SHP77 treated with DMSO at 0.1 percent for 48 hours (cell line): ENCODE results near the gene YES1.

Experiments
- DNase-seq: peaks from one replicate; lab custom pipeline; 2025; lab: John Stamatoyannopoulos, UW

Gene YES1

DNA sequence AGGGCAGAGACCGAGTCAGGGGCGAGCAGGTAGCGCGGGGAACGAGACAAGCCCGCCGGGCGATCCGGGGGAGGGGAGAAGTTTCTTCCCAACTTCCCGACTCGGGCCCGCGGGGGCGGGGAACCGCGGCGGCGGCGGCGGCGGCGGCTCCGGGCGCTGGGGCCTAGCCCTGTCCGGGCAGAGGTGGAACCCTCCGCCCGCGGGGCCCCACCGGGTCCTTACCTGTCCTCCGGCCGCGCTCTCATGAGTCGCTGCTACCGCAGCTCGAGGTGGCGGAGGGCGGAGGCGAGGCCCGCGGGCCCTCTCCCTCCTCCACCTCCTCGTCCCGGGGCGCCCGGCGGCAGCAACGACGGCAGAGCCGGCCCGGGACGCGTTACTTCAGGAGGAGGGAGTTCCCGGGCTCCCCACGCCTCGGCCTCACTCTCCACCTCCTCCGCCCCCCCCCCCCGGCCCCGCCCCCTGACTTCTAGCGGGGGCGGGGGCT lies at the start of gene YES1:
Gene YES1, minus strand, starts transcription at position 351 of the 484 bp plus-strand sequence. CDS start 55,415 bp downstream, outside the sequence.
- no peak for DNase-seq

DNA sequence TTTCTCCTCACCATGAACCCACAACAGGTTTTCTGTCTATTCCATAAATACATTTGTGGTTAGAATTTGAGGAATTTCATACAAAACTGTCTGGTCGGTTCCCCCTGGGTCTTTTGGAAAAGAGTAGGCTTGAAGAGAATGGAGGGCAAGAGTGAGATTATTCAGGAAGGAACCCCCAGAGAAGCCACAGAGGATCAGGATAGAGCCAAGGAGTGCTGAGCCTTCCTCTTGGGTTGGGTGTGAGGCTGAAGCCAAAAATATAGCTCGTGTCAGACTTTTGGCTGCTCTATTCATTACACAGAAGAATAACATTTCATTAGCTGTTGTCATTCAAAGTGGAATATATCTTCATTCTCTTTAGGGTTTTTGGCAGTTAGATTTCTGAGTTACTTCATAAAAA lies 45.9 kb upstream of the YES1 start:
- no peak for DNase-seq

DNA sequence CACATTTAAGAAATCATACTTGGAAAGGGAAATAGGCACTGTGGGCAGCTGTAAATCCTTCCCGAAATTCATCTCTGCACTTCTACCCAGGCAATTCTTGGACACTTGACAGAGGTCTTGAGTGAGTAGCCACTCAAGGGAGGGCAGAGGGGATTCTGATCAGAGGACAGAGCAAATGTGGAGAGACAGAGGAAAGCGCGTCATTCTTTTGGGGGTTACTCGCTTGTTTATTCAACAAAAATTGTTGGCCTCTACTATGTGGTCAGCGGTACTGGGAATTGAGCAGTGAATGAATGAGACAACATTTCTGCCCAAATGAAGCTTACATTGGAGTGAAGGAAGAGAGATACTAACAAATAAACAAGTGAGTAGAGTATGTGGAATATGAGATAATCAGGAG lies 41.4 kb upstream of the YES1 start:
- DNase-seq, result no peak

DNA sequence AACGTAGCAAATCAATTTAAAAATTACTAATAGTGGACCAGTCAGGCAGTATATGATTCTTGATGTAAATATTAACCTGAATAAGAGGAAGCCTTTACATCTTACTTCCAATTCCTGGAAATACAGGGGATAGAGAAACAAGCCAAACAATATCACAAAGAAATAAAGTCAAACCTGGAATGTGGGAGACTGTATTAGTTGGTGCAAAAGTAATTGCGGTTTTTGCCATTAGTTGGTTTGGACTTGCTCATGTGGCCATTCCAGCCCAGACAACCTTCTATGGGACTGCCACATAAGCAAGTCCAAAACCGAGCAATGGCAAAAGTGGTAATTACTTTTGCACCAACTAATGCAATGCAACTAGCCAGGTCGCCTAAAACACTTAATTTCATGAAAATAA lies 38.9 kb upstream of the YES1 start:
- DNase-seq, result no peak

DNA sequence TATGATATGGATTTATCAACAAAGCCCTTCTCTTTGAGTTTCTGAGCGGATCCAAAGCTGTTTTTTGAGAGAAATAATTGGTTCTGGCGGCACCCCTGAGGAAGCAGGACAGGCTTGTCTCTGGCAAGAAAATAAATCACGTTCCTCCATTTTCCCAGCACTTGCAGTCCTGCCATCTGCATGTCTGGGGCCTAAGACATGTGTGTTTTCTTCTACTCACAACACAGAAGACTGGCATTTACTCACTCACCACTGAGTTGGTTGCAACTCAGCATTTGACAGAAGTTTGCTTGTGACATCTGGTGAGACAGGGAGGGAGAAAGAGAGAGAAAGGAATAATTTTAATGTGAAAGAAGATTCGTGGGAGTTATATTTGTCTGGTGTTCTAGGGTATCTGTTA lies 37.0 kb upstream of the YES1 start:
- DNase-seq, result no peak

DNA sequence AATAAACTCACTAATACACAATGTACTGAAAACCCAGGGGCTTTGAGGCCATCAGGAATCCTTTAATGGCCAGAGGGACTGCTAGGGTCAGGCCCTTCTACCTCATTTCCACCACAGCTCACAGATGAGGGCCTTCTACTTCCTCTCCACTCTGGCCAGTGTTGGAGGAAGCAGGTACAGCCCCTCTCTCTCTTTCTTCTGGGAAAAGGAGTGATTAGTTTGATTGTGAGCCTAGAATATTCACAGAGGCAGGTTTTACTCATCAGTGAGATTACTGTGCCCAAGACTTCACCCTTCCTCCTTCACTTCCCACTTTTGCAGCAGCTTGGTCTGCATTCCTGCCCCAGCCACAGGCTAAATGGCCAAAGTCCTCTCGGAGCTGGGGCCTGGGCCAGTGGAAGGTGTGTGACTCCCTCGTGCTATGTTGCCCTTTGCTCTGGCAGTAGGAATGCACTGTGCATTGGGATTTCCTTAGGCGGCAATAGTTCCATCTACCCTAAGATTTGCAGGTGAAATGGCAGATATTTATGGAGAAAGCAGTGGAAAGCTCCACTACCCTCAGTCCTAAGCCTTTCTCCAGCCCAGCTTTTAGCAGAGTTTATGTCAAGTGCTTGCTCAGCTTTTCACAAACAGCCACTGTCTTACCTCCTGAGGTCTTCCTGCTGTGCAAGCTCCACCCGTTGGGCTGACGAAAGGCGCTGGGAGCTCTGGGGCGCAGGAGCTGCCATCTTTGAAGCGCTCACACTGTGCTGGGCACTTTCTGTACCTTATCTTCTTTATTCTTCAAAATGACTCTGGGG lies 36.2 kb upstream of the YES1 start:
- no peak for DNase-seq

DNA sequence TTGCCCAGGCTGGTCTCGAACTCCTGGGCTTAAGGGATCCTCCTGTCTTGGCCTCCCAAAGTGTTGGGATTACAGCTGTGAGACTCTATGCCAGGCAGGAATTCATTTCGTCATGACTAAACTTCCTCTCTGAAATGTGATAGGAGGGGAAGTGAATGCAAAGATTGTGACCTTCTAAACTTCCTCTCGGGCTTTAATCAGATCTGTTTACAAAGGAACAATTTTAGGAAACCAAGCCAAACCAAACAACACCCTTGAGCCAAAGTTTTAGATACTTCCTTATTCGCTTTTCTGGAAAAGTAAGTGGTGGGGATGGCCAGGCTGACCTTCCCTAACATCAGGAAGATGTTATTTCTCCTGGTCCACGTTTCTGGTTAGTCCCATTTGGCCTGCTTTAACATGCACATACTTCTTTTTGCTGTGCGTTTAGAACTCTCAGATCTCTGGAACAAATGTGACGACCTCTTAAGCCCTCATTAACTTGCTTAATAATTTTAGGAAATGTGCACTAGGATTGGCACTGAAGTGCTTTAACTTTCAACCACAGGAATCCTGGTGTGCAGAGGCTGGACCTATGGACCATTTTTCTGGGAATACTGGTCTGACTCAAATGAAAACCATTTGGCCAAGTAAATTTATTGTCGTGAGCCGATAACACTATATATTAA lies 33.2 kb upstream of the YES1 start:
- DNase-seq, result no peak

DNA sequence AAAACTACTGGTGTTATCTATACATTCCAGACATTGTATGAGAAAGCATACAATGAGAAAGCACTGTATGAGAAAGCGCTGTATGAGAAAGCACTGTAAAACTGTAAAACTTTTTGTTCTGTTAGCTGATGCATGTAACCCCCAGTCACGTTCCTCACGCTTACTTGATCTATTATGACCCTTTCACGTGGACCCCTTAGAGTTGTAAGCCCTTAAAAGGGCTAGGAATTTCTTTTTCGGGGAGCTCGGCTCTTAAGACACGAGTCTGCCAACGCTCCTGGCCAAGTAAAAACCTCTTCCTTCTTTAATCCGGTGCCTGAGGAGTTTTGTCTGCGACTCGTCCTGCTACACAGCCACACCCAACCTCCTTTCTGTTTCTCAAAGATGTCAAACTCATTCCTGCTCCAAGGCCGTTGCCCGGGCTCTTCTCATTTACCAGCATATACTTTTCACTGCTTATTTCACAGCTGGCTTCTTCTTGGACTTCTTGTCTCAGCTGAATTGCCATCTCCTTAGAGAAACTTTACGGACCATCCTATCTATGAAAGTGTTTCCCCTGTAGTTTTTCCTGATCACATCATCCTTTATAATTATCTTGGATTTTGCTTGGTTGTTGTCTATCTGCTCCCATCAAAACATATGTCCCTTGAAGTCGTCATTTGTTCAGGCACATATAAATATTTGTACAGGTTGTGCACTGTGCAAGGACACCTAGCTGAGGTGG lies 29.8 kb upstream of the YES1 start:
- DNase-seq, result no peak

DNA sequence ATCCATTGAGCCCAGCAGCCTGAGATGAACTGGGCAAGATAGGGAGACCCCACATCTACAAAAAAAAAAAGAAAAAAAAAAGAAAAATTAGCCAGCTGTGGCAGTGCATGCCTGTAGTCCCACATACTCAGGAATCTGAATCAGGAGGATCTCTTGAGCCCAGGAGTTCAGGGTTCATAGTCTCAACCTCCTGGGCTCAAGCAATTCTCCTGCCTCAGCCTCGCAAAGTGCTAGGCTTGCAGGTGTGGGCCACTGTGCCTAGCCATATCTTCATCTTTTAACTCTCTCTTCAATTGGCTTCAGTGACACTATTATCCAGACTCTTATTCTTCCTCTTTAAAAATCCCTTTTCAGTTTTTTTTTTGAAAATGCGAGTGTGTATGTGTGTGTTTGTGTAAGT lies 28.5 kb upstream of the YES1 start:
- no peak for DNase-seq

DNA sequence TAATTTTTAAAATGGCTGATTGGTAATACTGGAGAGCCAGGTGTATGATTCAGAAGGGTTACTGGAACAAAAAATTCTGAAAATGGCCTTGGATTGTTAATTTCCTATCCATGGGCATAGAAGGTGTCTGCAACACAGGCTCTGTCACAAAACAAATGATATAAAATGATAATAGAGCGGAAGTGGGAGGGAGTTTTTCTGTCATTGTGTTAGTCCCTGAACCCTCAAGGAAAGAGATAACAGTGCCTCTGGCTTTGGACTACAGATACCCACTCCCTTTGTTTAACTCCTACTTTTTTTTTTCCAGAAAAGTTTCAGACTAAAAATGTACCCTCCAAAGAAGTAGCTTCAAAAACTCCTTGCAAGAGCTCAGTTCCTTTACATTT lies 28.0 kb upstream of the YES1 start:
- no peak for DNase-seq

DNA sequence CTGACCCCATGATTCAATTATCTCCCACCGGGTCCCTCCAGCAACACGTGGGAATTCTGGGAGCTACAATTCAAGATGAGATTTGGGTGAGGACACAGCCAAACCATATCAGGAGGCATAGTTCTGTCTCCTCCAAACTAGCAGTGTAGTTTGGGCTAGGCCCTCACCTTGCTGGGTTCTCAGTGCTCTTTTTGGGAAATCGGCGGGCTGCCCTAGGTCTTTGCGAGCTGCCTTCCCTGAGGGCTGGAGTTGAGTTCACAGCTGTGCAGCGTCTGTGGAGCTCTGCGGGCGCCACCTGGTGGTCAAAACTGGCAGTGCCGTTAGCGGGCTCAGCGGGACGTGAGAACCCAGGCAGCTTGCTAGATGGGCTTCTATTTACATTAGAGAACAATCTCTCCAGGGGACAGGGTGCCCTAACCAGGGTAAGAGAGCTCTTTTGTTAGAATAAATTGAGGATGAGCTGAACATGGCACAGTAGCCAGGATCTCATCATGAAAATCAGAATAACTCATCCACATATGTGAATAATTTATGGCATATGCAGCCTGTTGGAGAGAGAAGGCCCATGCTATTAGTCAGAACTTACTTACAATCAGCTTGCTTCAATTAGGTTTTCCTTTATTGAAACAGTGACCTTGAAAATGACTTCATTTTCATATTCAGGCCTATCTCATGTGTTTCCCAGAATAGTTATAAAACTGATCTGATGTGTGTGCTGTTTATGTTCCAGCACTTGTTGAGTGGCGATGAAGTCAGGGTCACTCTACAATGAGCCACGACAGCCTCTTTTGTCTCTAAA lies 27.4 kb upstream of the YES1 start:
- peak; percentile 70 for DNase-seq

DNA sequence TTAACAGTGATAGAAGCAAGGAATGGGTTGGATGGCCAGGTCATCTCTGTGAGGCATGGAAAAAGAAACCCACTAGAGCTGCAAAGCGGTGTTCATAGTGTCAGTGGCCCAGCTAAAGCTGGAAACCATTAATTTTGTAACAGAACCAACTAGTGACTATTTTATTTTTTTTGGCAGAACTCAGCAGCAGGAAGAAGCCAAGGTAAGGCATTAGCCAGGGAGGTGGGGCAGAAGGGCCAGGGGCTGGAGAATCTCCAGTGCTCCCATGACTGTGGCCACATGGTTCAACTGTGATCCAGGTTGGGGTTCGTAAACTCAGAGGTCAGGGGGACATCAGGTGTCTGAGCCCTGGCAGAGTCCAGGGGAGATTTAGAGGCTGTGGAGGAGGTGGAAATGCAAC lies 25.9 kb upstream of the YES1 start:
- no peak for DNase-seq

DNA sequence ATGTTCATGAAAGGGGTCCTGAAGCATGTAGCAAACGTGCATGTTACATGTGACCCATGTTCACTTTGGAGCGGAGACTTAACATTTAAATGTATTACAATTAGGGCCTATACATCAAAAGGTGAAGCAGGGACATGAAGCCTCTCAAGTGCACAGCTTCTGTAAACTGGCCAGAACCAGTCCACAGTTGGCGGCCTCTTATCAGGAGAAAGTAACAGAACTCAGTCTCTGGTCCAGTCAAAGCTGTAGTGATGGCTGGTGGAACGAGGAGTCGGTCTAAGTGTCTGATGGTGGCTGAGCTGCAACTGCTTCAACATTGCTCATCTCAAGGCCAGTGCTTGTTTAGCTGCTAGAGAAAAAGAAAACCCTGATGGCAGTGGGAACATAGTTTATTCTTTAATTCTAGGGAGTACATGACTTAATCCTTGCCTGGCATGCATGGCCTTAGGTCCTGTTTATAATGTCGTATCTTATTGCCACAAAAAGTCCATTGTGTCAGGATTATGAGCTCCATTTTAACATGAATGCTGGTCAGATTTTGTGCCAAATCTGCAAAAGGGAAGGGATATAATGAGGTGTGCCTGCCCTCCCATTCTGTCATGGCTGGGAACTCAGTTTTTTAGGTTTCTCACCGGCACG lies 22.2 kb upstream of the YES1 start:
- no peak for DNase-seq

DNA sequence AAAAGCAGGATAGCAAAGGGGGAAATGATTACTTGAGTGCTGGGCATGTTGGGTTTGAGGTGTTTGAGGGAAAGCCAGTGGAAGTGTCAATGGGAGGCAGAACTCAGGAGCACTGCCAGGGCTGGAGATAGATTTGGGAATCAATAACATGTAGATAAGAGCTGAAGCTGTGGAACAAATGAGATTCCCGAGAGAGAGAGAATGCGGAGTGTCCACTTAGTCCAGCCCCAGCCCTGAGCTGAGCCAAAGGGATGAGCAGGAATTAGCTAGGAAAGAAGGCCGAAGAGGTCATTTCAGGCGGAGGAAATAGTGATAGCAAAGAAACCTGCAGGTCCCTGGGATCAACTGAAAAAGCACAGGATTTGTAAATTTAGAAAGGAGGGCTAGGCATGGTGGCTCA lies 21.2 kb upstream of the YES1 start:
- DNase-seq, result no peak

DNA sequence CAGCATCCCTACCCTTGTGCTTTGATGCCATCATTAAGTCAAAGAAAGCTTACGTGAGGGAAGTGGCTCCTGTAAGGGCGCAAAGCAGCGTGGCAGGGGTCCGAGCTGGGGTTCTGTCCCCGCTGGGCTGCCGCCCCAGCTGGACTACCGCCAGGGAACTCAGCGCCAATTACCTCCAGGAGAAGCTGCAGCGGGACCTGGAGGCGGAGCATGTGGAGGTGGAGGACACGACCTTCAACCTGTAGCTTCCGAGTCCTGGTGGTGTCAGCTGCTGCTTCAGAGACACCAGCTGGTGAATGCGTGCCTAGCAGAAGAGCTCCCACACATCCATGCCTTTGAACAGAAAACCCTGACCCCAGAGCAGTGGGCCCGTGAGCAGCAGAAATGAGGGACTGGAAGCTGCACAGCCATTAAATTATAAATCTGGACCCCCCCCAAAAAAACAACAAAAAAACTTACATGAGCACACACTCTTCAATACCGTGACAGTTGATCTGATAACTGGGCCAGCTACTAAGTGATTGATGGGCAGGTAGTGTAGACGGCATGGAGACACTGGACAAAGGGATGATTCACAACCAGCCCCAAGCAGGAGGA lies 20.1 kb upstream of the YES1 start:
- DNase-seq, result peak; percentile 75

DNA sequence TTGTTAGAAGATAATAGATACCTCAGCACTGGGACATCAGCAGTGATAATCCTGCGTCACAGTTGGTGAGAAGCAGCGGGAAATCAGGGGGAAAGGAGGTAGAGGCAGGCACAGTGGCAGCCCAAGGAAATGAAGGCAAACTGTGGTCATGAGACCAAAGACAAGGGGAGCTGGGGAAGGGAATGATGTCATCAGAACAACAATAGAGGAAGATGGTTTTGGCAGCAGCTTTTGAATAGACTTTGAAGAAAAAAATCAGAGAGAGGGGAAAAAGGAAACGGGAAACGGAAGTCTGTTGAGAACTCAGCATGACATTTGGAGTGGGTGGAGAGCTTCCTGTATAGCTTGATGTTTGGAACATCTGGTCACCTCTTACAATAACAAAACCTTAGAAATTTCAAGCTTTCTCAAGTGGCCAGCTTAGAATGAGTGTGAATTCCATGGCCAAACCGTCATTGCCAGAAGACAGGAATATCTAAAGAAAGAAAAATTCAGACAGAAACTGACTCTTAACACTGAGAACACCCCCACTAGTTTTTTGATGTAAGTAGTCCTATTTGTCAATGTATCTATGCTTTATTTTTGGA lies 18.4 kb upstream of the YES1 start:
- DNase-seq, result no peak

DNA sequence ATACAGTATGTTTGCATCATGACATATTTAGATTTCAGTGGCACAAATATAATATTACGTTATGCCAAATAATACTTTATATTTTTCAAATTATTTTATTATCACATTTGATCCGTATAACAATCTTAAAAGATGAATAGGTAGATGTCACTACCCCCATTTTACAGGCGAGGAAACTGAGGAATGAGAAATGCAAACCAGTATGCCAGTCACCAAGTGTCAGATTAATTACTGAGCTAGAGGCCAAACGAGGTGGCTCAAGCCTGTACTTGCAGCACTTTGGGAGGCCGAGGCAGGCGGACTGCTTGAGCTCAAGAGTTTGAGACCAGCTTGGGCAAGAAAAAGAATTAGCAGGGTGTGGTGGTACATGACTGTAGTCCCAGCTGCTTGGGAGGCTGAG lies 17.4 kb upstream of the YES1 start:
- no peak for DNase-seq

DNA sequence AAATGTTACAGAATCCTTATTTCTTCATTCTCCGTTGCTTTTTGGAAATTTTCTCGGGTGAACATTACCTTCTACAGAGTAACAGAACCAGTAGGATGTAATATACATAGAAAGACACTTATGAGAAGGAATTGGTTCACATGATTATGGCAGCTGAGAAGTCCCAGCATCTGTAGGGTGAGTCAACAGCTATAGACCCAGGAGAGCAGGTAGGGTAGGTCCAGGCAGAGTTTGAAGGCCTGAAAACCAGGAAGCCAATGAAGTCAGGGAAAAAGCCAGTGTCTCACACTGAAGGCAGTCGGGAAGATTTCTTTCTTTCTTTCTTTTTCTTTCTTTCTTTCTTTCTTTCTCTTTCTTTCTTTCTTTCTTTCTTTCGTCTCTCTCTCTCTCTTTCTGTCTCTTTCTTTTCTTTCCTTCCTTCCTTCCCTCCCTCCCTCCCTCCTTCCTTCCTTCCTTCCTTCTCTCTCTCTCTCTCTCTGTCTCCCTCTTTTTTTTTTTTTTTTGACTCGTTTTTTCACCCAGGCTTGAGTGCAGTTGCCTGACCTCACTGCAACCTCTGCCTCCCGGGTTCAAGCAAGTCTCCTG lies 15.1 kb upstream of the YES1 start:
- DNase-seq, result no peak

DNA sequence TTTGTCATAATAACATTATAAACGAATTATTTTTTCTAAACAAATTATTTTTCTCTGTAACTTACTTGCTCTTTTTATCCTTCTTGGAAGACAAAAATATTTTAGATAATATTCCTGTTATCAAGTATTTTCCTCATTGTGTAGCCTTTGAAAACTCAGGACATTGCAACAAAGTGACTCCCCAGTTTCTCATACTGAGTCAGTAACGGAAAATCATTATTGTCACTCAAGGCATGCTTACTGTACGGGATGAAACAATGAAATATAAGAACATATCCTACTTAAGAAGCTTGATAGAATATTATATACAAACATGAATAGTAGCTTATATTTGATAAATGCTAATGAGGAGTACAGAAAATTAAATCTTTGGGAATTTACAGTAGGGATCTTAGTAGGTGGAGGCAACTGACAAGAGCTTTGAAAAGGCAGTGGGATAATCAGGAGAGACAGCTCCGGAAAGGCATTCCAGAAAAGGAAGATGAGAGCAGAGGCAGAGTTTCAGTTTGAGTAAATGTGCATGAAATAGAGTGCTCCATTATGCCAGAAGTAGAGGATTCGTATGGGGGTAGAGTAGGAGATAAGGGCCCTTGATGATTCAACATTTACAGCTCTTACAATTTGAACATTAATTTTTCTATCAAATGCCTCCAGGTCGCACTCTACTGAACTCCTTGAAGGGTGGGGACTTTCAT lies 14.0 kb upstream of the YES1 start:
- DNase-seq, result no peak

DNA sequence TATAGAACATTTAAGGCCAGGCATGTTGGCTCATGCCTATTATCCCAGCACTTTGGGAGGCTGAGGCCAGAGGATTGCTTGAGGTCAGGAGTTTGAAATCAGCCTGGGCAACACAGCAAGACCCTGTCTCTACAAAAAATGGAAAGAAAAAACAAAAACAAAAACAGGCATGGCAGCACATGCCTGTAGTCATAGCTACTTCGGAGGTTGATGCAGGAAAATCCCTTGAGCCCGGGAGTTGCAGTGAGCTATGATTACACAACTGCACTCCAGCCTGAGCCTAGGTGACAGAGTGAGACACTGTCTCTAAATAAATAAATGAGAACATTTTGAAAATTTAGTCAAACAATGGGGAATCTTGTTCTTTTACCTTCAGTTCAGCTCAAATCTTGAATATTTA lies 12.1 kb upstream of the YES1 start:
- DNase-seq, result no peak
